Loucy (cell line): ENCODE data around the gene MC1R.

Experiments used
- H2AFZ ChIP-seq: fragments of 200-600 bp; sonication (generic); 2 replicates; pipeline ENCODE4 v1.6.0; 2016; ENCODE audit warnings: antibody characterized with exemption, mild to moderate bottlenecking, low read length, moderate library complexity
- H3F3A ChIP-seq: fragments of 200-600 bp; 2 replicates; pipeline ENCODE4 v1.6.0; 2016; ENCODE audit warnings: antibody characterized with exemption, low read depth, mild to moderate bottlenecking
- H3K27me3 ChIP-seq: fragments of 200-600 bp; sonication (generic); 2 replicates; pipeline ENCODE4 v1.6.1; 2014; ENCODE audit warnings: low read length, mild to moderate bottlenecking; ENCODE audit not compliant: insufficient read depth, poor library complexity, severe bottlenecking
- H3K36me3 ChIP-seq: fragments of 200-600 bp; sonication (generic); 2 replicates; pipeline ENCODE4 v1.6.1; 2016; ENCODE audit warnings: low read length; ENCODE audit not compliant: insufficient read depth
- H3K4me1 ChIP-seq: fragments of 200-600 bp; sonication (generic); 2 replicates; pipeline ENCODE4 v1.5.1; 2014; ENCODE audit warnings: low read length, mild to moderate bottlenecking; ENCODE audit not compliant: insufficient read depth, poor library complexity, severe bottlenecking
- H3K4me2 ChIP-seq: fragments of 200-600 bp; sonication (generic); 2 replicates; pipeline ENCODE4 v1.6.0; 2014; ENCODE audit warnings: antibody characterized with exemption, low read length, low read depth, mild to moderate bottlenecking; ENCODE audit not compliant: poor library complexity, severe bottlenecking
- H3K4me3 ChIP-seq: fragments of 200-600 bp; sonication (generic); 2 replicates; pipeline ENCODE4 v1.5.1; 2014; ENCODE audit warnings: low read length, mild to moderate bottlenecking, mixed read lengths; ENCODE audit not compliant: poor library complexity, severe bottlenecking
- H3K79me2 ChIP-seq: fragments of 200-600 bp; sonication (generic); 2 replicates; pipeline ENCODE4 v1.6.1; 2014; ENCODE audit warnings: low read length; ENCODE audit not compliant: insufficient read depth
- H3K9ac ChIP-seq: fragments of 200-600 bp; sonication (generic); 2 replicates; pipeline ENCODE4 v1.6.0; 2014; ENCODE audit warnings: mild to moderate bottlenecking, low read depth, low read length, moderate library complexity; ENCODE audit not compliant: poor library complexity, severe bottlenecking
- H3K9me2 ChIP-seq: fragments of 200-600 bp; sonication (generic); replicated peaks from 2 replicates; pipeline ENCODE4 v1.6.1; 2016; ENCODE audit warnings: low read depth, low read length, mixed read lengths
- H3K9me3 ChIP-seq: fragments of 200-600 bp; sonication (generic); 2 replicates; pipeline ENCODE4 v1.6.1; 2014; ENCODE audit warnings: mild to moderate bottlenecking, antibody characterized with exemption, low read length, low read depth; ENCODE audit not compliant: insufficient read depth
- H4K20me1 ChIP-seq: fragments of 200-600 bp; sonication (generic); 2 replicates; pipeline ENCODE4 v1.6.0; 2014; ENCODE audit warnings: antibody characterized with exemption, low read length, mild to moderate bottlenecking; ENCODE audit not compliant: insufficient read depth, poor library complexity, severe bottlenecking
- EZH2phosphoT487 ChIP-seq: fragments of 200-600 bp; IDR thresholded peaks from 2 replicates; pipeline ENCODE4 v1.6.1; 2018; ENCODE audit warnings: antibody characterized with exemption, mild to moderate bottlenecking, moderate library complexity, borderline replicate concordance
- TF ChIP-seq, protein P1 (sequence below): fragments of 200-600 bp; sonication (generic); conservative IDR thresholded peaks from 2 replicates; pipeline ENCODE4 v1.5.1; 2014; ENCODE audit warnings: mild to moderate bottlenecking, antibody characterized with exemption, low read length

MC1R gene

DNA sequence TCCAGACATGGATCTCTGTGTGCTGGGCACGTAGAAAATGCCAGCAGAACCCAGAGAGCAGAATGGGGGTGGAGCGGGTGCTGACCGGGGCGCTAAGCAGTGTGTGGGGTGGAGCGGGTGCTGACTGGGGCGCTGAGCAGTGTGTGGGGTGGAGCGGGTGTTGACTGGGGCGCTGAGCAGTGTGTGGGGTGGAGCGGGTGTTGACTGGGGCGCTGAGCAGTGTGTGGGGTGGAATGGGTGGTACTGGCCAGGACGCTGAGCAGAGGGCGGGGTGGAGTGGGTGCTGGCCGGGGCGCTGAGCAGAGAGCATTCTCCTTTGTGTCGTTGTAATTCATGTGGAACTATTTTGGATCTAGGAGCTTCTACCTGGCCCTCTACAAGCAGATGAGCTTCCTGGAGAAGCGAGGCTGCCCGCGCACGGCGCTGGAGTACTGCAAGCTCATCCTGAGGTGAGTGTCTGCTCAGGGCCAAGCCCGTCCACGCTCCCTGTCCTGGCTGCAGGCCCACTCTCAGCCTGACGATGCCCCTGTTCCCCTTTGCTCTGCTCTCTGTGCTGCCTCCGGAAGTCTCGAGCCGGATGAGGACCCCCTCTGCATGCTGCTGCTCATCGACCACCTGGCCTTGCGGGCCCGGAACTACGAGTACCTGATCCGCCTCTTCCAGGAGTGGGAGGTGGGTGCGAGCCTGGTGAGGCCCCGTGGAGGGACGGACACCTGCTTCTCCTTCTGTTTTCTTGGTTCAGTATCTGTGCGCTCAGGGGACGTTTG is 20.3 kb upstream of the MC1R start:
- Histone ChIP-seq H3K27me3 (no peaks in the 10 kb centered on the region), H4K20me1 (no peaks in the 10 kb centered on the region), H3K4me3 (no peak overlapping the region), H3K4me2 (no peak overlapping the region), H3K36me3 (peaks cover 13% of the 10 kb centered on the region; the same call in 1 of the 2 replicates), H3F3A (no peaks in the 10 kb centered on the region), H3K9me3 (no peaks in the 10 kb centered on the region), H3K9me2 (no peaks in the 10 kb centered on the region), H3K79me2 (no peaks in the 10 kb centered on the region), H3K4me1 (no peaks in the 10 kb centered on the region), H2AFZ (no peak overlapping the region), H3K9ac (no peak overlapping the region)
- TF ChIP-seq, protein P1, sequence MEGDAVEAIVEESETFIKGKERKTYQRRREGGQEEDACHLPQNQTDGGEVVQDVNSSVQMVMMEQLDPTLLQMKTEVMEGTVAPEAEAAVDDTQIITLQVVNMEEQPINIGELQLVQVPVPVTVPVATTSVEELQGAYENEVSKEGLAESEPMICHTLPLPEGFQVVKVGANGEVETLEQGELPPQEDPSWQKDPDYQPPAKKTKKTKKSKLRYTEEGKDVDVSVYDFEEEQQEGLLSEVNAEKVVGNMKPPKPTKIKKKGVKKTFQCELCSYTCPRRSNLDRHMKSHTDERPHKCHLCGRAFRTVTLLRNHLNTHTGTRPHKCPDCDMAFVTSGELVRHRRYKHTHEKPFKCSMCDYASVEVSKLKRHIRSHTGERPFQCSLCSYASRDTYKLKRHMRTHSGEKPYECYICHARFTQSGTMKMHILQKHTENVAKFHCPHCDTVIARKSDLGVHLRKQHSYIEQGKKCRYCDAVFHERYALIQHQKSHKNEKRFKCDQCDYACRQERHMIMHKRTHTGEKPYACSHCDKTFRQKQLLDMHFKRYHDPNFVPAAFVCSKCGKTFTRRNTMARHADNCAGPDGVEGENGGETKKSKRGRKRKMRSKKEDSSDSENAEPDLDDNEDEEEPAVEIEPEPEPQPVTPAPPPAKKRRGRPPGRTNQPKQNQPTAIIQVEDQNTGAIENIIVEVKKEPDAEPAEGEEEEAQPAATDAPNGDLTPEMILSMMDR = no peak
- no peak for TF ChIP-seq EZH2phosphoT487

DNA sequence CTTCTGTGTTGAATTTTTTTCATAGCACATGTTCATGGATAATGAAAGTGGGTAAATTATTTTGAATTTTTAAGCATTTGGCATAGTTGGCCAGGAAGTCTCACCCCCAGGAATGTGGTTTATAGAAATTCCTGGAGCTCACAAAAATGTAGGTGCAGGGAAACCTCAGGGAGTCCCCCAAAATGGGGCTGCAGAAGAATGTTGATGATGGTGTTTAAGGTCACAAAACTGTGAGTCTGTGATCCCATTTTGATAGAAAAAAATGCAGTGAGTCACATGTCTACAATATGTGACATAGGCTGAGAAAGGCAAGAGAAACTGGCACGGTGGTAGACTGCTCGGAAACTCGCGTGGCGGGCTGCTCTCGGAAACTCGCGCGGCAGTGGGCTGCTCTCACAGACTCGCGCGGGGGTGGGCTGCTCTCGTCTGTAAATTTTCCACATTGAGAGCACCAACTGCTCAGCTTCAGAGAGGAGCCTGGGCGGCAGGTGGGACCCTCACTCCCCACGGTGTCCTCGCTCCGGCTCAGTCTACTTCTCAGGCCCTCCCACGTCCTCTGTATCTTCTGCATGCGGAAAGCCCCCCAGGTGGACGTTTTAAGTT is 18.7 kb upstream of the MC1R start:
- H3K9me3 ChIP-seq = no peaks in the 10 kb centered on the region
- H3K27me3 ChIP-seq = no peaks in the 10 kb centered on the region
- H3F3A ChIP-seq = no peaks in the 10 kb centered on the region
- H3K4me1 ChIP-seq = no peaks in the 10 kb centered on the region
- H4K20me1 ChIP-seq = no peaks in the 10 kb centered on the region
- no peak overlapping the region for H3K4me2 ChIP-seq
- H3K9ac ChIP-seq = no peak overlapping the region
- no peak overlapping the region for H2AFZ ChIP-seq
- H3K9me2 ChIP-seq = no peaks in the 10 kb centered on the region
- peaks cover 13% of the 10 kb centered on the region; the same call in 1 of the 2 replicates for H3K36me3 ChIP-seq
- H3K79me2 ChIP-seq = no peaks in the 10 kb centered on the region
- TF ChIP-seq, protein P1 = no peak
- TF ChIP-seq EZH2phosphoT487 = no peak
- no peak overlapping the region for H3K4me3 ChIP-seq

GRCh38 chr16:89900885-89901284 is 17.8 kb upstream of the MC1R start:
- Histone ChIP-seq H3K79me2 (no peaks in the 10 kb centered on the region), H3K9me2 (no peaks in the 10 kb centered on the region), H3K36me3 (peaks cover 7% of the 10 kb centered on the region; the same call in 1 of the 2 replicates), H3F3A (no peaks in the 10 kb centered on the region), H3K27me3 (no peaks in the 10 kb centered on the region), H3K4me3 (no peak overlapping the region), H4K20me1 (no peaks in the 10 kb centered on the region), H2AFZ (no peak overlapping the region), H3K4me1 (no peaks in the 10 kb centered on the region), H3K9me3 (no peaks in the 10 kb centered on the region), H3K9ac (no peak overlapping the region), H3K4me2 (no peak overlapping the region)
- TF ChIP-seq, protein P1 = no peak
- TF ChIP-seq EZH2phosphoT487 = no peak
